Endodermal cell (in vitro differentiated cells): ENCODE data around the gene DRD1. TPM values are rescaled to one million over a fixed set of nuclear protein-coding genes. Genes with fewer than 3 reads are reported as not detected.

ENCODE experiments used
- DNase-seq: peaks from one replicate; pipeline ENCODE4 v3.0.0-alpha.2; 2017
- H3K27ac ChIP-seq: 2 replicates; pipeline ENCODE4 v1.5.1; 2013; ENCODE audit warnings: mild to moderate bottlenecking, low read depth, low read length, moderate library complexity
- H3K27me3 ChIP-seq: 2 replicates; pipeline ENCODE4 v1.6.1; 2013; ENCODE audit warnings: mild to moderate bottlenecking, low read length, moderate library complexity; ENCODE audit not compliant: insufficient read depth, control insufficient read depth, poor library complexity, severe bottlenecking
- H3K36me3 ChIP-seq: 2 replicates; pipeline ENCODE4 v1.7.0; 2013; ENCODE audit warnings: mild to moderate bottlenecking, low read length, moderate library complexity; ENCODE audit not compliant: control insufficient read depth, insufficient read depth
- H3K4me1 ChIP-seq: one replicate; pipeline ENCODE4 v1.7.0; 2013; ENCODE audit warnings: low read length; ENCODE audit not compliant: control insufficient read depth, insufficient read depth
- H3K4me3 ChIP-seq: 2 replicates; pipeline ENCODE4 v1.5.1; 2013; ENCODE audit warnings: mild to moderate bottlenecking, low read length, moderate library complexity
- H3K9ac ChIP-seq: 2 replicates; pipeline ENCODE4 v1.6.1; 2013; ENCODE audit warnings: mild to moderate bottlenecking, low read length, moderate library complexity; ENCODE audit not compliant: poor library complexity, severe bottlenecking; ENCODE audit errors: extremely low read depth
- H3K9me3 ChIP-seq: 2 replicates; pipeline ENCODE4 v1.6.1; 2013; ENCODE audit warnings: mild to moderate bottlenecking, low read length, moderate library complexity; ENCODE audit not compliant: control insufficient read depth
- H3K27ac Mint-ChIP-seq: 2 replicates; pipeline ENCODE4 v1.8.0; 2020; ENCODE audit warnings: mixed read lengths
- H3K27me3 Mint-ChIP-seq: 2 replicates; pipeline ENCODE4 v1.8.0; 2021; ENCODE audit warnings: mild to moderate bottlenecking, mixed read lengths; ENCODE audit not compliant: insufficient read depth
- H3K36me3 Mint-ChIP-seq: 2 replicates; pipeline ENCODE4 v1.8.0; 2020; ENCODE audit warnings: low read depth, mixed read lengths
- H3K4me1 Mint-ChIP-seq: 2 replicates; pipeline ENCODE4 v1.8.0; 2020; ENCODE audit warnings: mixed read lengths
- H3K4me3 Mint-ChIP-seq: 2 replicates; pipeline ENCODE4 v1.8.0; 2020; ENCODE audit warnings: mild to moderate bottlenecking, moderate library complexity, mixed read lengths
- H3K9me3 Mint-ChIP-seq: 2 replicates; pipeline ENCODE4 v1.8.0; 2020; ENCODE audit warnings: mild to moderate bottlenecking, mixed read lengths
- WGBS, 2 experiments: methylation state at CpG; one replicate each; pipeline versions ENCODE4 v1.1.5 to v1.1.7; 2013; ENCODE audit warnings: missing lambda C conversion rate in 2 of 2, mixed read lengths in 1 of 2; ENCODE audit not compliant: insufficient coverage in 1 of 2, insufficient read length in 1 of 2; 5-methylcytosine and 5-hydroxymethylcytosine counted together
- total RNA-seq, 2 donors: library from RNA; stranded (reverse); fragmentation: NEBNext Ultra II Directional in 1 of 2; extraction: Animal tissue kit (Norgen Biotek cat#: 25700) in 1 of 2; gene quantifications; 2 replicates in 1 of 2; 3 replicates in 1 of 2; pipeline ENCODE4 v1.2.1, GENCODE V29; 2021
- TF ChIP-seq, protein P1 (sequence below): fragments of 200-600 bp; sonication (generic); conservative IDR thresholded peaks from 2 replicates; pipeline ENCODE4 v1.5.0; 2021; ENCODE audit warnings: antibody characterized with exemption, mild to moderate bottlenecking

DRD1 gene
- total RNA-seq, 2 donors from 2014 or later = 0.53 to 0.59 TPM

DNA sequence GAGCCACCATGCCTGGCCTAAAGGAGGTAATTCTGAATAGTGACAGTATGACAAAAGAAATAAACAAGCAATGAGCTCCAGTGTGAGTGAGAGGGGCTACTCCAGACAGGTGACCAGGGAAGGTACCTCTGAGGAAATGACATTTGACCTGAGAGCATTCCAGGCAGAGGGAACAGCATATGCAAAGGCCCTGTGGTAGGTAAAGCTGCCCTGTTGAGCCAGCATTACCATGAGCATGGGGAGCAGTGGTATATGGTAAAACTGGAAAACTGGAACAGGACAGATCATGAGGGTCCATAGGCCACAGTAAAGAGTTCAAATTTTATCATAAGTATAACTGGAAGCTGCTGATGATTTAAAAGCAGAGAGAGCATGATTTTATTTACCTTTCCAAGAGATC, 28.4 kb upstream of the DRD1 start:
- Mint-ChIP-seq H3K36me3 (no peaks in the 10 kb centered on the region), H3K27me3 (peaks cover 23% of the 10 kb centered on the region)

DNA sequence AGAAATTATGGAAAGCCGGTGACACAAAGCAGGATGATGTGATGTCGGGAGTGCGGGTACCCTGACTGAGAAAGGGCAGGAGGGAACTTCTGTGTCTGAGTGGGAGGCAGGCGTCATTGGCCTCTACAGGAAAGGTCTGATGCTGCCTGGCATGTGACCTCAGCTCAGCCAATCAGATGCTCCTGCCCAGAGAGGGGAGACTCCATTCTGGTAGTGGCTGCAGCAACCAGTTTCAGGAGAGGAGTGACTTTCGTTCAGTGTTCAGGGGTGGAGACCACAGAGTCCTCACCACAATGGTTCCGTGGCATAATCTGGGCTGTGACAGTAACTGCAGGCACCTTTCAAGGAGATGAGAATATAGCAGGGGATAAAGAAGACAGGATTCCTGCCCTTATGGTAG, 27.6 kb upstream of the DRD1 start:
- Histone ChIP-seq H3K4me1 (peaks cover 9% of the 10 kb centered on the region), H3K36me3 (no peaks in the 10 kb centered on the region), H3K9me3 (no peaks in the 10 kb centered on the region), H3K27me3 (no peaks in the 10 kb centered on the region), H3K9ac (no peak overlapping the region), H3K4me3 (no peak overlapping the region), H3K27ac (no peak overlapping the region)
- DNase-seq = no peak
- Mint-ChIP-seq H3K27ac (no peak overlapping the region), H3K4me3 (no peak overlapping the region), H3K27me3 (peaks cover 16% of the 10 kb centered on the region), H3K9me3 (no peaks in the 10 kb centered on the region), H3K4me1 (peaks cover 32% of the 10 kb centered on the region), H3K36me3 (no peaks in the 10 kb centered on the region)
- WGBS, 2 experiments = 77 to 85% methylated on average over 6 of the region's 6 CpGs
- TF ChIP-seq, protein P1, sequence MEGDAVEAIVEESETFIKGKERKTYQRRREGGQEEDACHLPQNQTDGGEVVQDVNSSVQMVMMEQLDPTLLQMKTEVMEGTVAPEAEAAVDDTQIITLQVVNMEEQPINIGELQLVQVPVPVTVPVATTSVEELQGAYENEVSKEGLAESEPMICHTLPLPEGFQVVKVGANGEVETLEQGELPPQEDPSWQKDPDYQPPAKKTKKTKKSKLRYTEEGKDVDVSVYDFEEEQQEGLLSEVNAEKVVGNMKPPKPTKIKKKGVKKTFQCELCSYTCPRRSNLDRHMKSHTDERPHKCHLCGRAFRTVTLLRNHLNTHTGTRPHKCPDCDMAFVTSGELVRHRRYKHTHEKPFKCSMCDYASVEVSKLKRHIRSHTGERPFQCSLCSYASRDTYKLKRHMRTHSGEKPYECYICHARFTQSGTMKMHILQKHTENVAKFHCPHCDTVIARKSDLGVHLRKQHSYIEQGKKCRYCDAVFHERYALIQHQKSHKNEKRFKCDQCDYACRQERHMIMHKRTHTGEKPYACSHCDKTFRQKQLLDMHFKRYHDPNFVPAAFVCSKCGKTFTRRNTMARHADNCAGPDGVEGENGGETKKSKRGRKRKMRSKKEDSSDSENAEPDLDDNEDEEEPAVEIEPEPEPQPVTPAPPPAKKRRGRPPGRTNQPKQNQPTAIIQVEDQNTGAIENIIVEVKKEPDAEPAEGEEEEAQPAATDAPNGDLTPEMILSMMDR = no peak

More for the DNA sequence above, 28.4 kb upstream of the DRD1 start:
- peaks cover 26% of the 10 kb centered on the region for H3K4me1 Mint-ChIP-seq
- no peaks in the 10 kb centered on the region for H3K9me3 Mint-ChIP-seq
- H3K36me3 ChIP-seq = no peaks in the 10 kb centered on the region
- no peak overlapping the region for H3K4me3 ChIP-seq
- no peak for DNase-seq
- peaks cover 6% of the 10 kb centered on the region for H3K4me1 ChIP-seq
- H3K9ac ChIP-seq = no peak overlapping the region
- H3K27ac ChIP-seq = no peak overlapping the region
- H3K9me3 ChIP-seq = no peaks in the 10 kb centered on the region
- H3K4me3 Mint-ChIP-seq = no peak overlapping the region
- H3K27me3 ChIP-seq = peaks cover 7% of the 10 kb centered on the region
- no peak overlapping the region for H3K27ac Mint-ChIP-seq
- TF ChIP-seq, protein P1 = no peak

DNA sequence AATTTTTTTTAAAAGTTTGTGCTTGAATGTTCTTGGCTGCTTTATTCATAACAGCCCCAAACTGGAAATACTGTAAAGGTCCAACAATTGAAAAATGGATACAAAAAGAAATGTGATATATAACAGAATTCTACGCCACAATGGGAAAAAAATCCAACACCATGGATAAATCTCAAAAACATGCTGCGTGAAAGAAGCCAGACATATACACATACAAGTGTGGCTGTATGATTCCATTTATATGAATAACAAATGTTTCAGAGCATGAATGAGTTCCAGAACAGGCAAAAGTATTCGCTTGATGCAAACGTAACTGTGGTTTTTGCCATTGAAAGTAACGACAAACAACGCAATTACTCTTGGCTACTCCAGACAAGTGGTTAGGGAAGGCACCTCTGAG, 27.2 kb upstream of the DRD1 start:
- peaks cover 36% of the 10 kb centered on the region for H3K4me1 Mint-ChIP-seq
- no peak overlapping the region for H3K27ac Mint-ChIP-seq
- no peaks in the 10 kb centered on the region for H3K36me3 Mint-ChIP-seq
- Histone ChIP-seq H3K9me3 (no peaks in the 10 kb centered on the region), H3K36me3 (no peaks in the 10 kb centered on the region), H3K27me3 (no peaks in the 10 kb centered on the region), H3K9ac (no peak overlapping the region), H3K4me3 (no peak overlapping the region), H3K27ac (no peak overlapping the region), H3K4me1 (peaks cover 9% of the 10 kb centered on the region)
- no peaks in the 10 kb centered on the region for H3K9me3 Mint-ChIP-seq
- no peak for DNase-seq
- WGBS, 2 experiments = 98 to 100% methylated on average over 4 to 6 of the region's 6 CpGs
- no peak overlapping the region for H3K4me3 Mint-ChIP-seq
- TF ChIP-seq, protein P1 = no peak
- H3K27me3 Mint-ChIP-seq = peaks cover 12% of the 10 kb centered on the region
